GM13977 (cell line): ENCODE data around the gene CLEC16A.

Source experiments
- DNase-seq: peaks from one replicate; pipeline ENCODE4 v3.0.0; 2012; ENCODE audit warnings: low spot score
- in situ Hi-C: fragments of 300-500 bp; cut with MboI; formaldehyde crosslinking; loops from one replicate; pipeline ENCODE4 v1.12.0; 2022; ENCODE audit warnings: low sequenced_read_pairs, low pct_unique_long_range_greater_than_20kb, mixed read lengths, inconsistent platforms; ENCODE audit not compliant: unreplicated experiment
- TF ChIP-seq, protein P1 (sequence below): IDR thresholded peaks from 2 replicates; pipeline ENCODE4 v1.5.1; 2012; ENCODE audit warnings: mild to moderate bottlenecking, control low read depth; ENCODE audit not compliant: insufficient read depth; ENCODE audit errors: extremely low read depth, missing control alignments

Gene CLEC16A

DNA sequence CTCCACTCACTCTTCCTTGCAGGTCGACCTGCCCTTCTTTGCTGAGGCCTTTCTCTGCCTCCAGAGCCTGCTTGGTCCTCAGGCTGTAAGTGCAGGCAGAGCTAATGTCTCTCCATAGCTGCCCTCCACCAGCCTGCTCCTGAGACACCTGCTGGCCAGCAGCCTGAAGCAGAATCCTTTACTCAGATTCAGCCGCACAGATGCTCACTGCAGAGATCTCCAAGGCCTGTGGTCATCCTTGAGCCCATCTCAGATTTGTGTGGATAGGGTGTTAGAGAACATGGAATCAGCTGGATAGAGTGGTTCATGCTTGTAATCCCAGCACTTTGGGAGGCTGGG, 13.6 kb upstream of the CLEC16A start:
- in situ Hi-C loops, result no loop called here
- no peak for DNase-seq
- TF ChIP-seq, protein P1, sequence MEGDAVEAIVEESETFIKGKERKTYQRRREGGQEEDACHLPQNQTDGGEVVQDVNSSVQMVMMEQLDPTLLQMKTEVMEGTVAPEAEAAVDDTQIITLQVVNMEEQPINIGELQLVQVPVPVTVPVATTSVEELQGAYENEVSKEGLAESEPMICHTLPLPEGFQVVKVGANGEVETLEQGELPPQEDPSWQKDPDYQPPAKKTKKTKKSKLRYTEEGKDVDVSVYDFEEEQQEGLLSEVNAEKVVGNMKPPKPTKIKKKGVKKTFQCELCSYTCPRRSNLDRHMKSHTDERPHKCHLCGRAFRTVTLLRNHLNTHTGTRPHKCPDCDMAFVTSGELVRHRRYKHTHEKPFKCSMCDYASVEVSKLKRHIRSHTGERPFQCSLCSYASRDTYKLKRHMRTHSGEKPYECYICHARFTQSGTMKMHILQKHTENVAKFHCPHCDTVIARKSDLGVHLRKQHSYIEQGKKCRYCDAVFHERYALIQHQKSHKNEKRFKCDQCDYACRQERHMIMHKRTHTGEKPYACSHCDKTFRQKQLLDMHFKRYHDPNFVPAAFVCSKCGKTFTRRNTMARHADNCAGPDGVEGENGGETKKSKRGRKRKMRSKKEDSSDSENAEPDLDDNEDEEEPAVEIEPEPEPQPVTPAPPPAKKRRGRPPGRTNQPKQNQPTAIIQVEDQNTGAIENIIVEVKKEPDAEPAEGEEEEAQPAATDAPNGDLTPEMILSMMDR, result peak; percentile 32

GRCh38 chr16:10931134-10931533, 13.2 kb upstream of the CLEC16A start:
- TF ChIP-seq, protein P1, result no peak
- no peak for DNase-seq
- in situ Hi-C loops, result no loop called here

- TF ChIP-seq, protein P1, result no peak
- DNase-seq, result no peak
- in situ Hi-C loops, result no loop called here
These were observed 12.3 kb upstream of the CLEC16A start for GRCh38 chr16:10931977-10932632.

DNA sequence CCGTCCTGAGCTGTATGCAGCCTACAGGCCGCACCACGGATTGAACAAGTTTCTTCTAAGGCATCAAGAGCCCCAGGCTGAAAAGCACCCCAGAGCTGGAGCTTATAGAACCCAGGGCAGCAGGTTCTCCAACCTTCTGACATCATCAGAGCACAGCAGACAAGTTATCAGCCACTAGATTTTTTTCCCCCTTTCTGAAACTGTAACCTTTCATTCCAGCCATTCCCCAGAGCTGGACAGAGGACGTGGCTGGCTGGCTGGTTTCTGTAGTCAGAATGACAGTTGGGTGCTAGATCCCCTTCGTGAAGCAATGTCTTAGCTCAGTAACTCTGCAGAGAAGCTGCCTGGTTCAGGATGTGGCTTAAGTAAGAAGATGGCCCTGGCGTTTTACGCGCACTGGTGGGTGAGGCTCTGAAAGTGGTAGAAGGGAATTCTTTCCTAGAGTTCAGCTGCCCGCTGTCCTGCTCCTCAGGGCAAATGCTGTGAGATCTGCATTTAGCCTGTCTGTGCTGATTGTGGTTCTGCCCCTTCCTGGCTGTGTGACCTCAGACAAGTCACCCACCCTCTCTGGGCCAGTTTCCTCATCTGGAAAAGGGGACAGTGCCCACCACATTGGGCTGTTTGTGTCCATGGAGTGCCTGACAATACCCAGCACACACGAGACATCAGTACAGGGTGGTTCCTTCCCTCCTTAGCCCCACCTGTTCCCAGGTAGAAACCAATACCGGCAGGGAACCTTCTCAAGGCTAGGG, 11.2 kb upstream of the CLEC16A start:
- in situ Hi-C loops, result no loop called here
- no peak for DNase-seq

DNA sequence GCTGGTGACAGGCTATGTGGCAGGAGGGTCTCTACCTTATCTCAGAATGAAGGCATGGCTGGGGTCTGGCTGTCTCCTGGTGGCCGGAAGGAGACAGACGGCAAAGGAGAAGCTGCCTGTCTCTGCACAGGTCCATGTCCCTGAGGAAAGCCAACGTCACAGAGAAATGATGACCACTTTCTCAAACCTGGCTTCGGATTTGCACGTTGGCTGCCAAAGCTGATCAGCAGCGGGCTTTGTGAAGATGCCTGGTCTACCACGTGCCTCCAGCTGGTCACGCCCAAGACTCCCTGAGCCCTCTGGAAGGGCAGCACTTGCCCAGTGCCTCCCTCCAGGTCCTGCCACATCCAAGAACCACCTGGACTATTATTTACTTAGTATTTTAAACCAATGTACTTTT, 10.5 kb upstream of the CLEC16A start:
- in situ Hi-C loops, result no loop called here
- DNase-seq, result no peak
- TF ChIP-seq, protein P1, result no peak

More for the DNA sequence above, 11.2 kb upstream of the CLEC16A start:
- TF ChIP-seq, protein P1, result no peak

GRCh38 chr16:10934325-10935107, 9.8 kb upstream of the CLEC16A start:
- in situ Hi-C loops, result no loop called here
- DNase-seq, result no peak
- TF ChIP-seq, protein P1, result no peak
